Measurements from ENCODE around the gene TTLL5. TPM values are rescaled to one million over a fixed set of nuclear protein-coding genes. Genes with fewer than 3 reads are reported as not detected.

The TTLL5 gene
- total RNA-seq, 1 experiment from 2014 or later: 35.7 TPM

DNA sequence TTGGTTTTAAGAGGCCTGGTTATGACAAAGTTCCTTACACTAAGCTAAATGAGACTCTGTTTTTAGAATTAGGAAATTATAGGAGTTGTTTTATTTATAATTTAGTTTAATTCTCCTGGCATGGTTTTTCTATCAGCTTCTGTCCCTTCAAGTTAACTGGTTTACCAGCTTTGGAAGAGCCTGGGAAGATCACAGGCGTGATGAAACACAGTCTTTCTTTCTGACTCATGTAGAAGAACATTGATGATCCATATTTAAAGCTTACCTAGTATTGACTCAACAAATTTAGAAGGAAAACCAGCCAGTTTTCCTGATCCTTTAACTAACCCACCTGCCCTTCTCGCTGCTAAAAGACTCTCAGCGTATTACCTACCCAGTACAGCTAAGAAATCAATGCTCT is 165.6 kb downstream of the TTLL5 start:
- Histone ChIP-seq H3K4ac (ENCODE audit: low read depth, low read length) (no peak overlapping the region), H3K79me2 (ENCODE audit: insufficient read depth, low read length) (no peaks in the 10 kb centered on the region), H3K27ac (ENCODE audit: insufficient read length, low read depth, low read length) (no peak overlapping the region), H3K27me3 (ENCODE audit: insufficient read depth, low read length) (no peaks in the 10 kb centered on the region), H4K8ac (replicated peaks; ENCODE audit: insufficient read length, low read depth, low read length) (no peak overlapping the region), H3K23ac (ENCODE audit: insufficient read length, low read depth, low read length) (no peak overlapping the region), H3K23me2 (ENCODE audit: insufficient read length, low read depth, low read length, poor library complexity, severe bottlenecking) (no peaks in the 10 kb centered on the region), H4K20me1 (ENCODE audit: control insufficient read depth, insufficient read depth, insufficient read length) (no peaks in the 10 kb centered on the region), H3K79me1 (ENCODE audit: insufficient read depth, low read depth, low read length, poor library complexity, severe bottlenecking) (no peaks in the 10 kb centered on the region), H2BK5ac (ENCODE audit: insufficient read length, low read length) (no peak overlapping the region), H3K9ac (ENCODE audit: extremely low read depth, insufficient read length, low read length) (no peak overlapping the region), H4K5ac (ENCODE audit: insufficient read length, low read depth, low read length) (no peak overlapping the region), H2AK5ac (ENCODE audit: insufficient read length, low read length) (no peak overlapping the region), H3K18ac (ENCODE audit: insufficient read length, low read depth, low read length) (no peak overlapping the region), H2BK15ac (ENCODE audit: low read depth, low read length) (no peak overlapping the region), H2BK12ac (ENCODE audit: insufficient read length, low read depth, low read length) (no peak overlapping the region), H2BK20ac (ENCODE audit: low read depth, low read length, poor library complexity, severe bottlenecking) (no peak overlapping the region), H3K4me2 (ENCODE audit: insufficient read depth, insufficient read length, low read length) (no peak overlapping the region), H2AFZ (ENCODE audit: low read length) (no peak overlapping the region), H3K56ac (ENCODE audit: insufficient read length, low read depth, low read length) (no peak overlapping the region), H3K4me1 (ENCODE audit: insufficient read depth, low read length) (no peaks in the 10 kb centered on the region), H3K14ac (ENCODE audit: insufficient read depth, low read length) (no peak overlapping the region), H3K9me3 (ENCODE audit: control insufficient read depth, low read depth, low read length) (no peaks in the 10 kb centered on the region), H4K91ac (ENCODE audit: insufficient read length, low read depth, low read length) (no peak overlapping the region), H2BK120ac (ENCODE audit: low read depth, low read length, poor library complexity, severe bottlenecking) (no peak overlapping the region), H3T11ph (ENCODE audit: low read length) (no peak overlapping the region)
- Mint-ChIP-seq H3K27ac (no peak overlapping the region), H3K27me3 (ENCODE audit: low read depth) (no peaks in the 10 kb centered on the region), H3K9me3 (no peaks in the 10 kb centered on the region), H3K4me3 (no peak overlapping the region), H3K36me3 (ENCODE audit: insufficient read depth in 1 of 3, low read depth in 3 of 3) (peaks cover 0 to 2% (median 0%) of the 10 kb centered on the region in 3 experiments; a peak in 3 of 7 replicates), H3K4me1 (no peaks in the 10 kb centered on the region)
- no peak for DNase-seq
- no CpG with 5 or more reads among the region's 3 CpGs for WGBS (ENCODE audit: extremely low coverage, insufficient read length, low lambda C conversion rate)
- TF ChIP-seq, protein P1, sequence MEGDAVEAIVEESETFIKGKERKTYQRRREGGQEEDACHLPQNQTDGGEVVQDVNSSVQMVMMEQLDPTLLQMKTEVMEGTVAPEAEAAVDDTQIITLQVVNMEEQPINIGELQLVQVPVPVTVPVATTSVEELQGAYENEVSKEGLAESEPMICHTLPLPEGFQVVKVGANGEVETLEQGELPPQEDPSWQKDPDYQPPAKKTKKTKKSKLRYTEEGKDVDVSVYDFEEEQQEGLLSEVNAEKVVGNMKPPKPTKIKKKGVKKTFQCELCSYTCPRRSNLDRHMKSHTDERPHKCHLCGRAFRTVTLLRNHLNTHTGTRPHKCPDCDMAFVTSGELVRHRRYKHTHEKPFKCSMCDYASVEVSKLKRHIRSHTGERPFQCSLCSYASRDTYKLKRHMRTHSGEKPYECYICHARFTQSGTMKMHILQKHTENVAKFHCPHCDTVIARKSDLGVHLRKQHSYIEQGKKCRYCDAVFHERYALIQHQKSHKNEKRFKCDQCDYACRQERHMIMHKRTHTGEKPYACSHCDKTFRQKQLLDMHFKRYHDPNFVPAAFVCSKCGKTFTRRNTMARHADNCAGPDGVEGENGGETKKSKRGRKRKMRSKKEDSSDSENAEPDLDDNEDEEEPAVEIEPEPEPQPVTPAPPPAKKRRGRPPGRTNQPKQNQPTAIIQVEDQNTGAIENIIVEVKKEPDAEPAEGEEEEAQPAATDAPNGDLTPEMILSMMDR (conservative IDR thresholded peaks at IDR 0.05): no peak
